IMR-90 (cell line): ENCODE measurements around the gene AP3B1. TPM values are rescaled to one million over a fixed set of nuclear protein-coding genes. Genes with fewer than 3 reads are reported as not detected.

Source experiments
- ATAC-seq: fragments of 200-7000 bp; cut with Tn5 transposase; 2 replicates; pipeline ENCODE4 v1.9.1; 2020; ENCODE audit warnings: low read depth, mild to moderate bottlenecking, moderate library complexity
- BruUV-seq: library from RNA; stranded (reverse); fragments of 400-500 nt; replicated peaks from 2 replicates; lab custom pipeline; 2021; lab: Mats Ljungman, UMichigan
- CTCF ChIA-PET: fragments of 300-600 bp; formaldehyde crosslinking; extraction: SDS; loops from one replicate; lab custom pipeline; 2021; ENCODE audit warnings: antibody characterized with exemption; lab: Yijun Ruan, JAX
- POLR2A ChIA-PET: fragments of 300-600 bp; sonication (Branson Sonifier 250); formaldehyde crosslinking; loops from one replicate; lab custom pipeline; 2022; ENCODE audit warnings: antibody characterized with exemption; ENCODE audit not compliant: unreplicated experiment; lab: Charles Lee
- DNase-seq: peaks from one replicate; pipeline ENCODE4 v3.0.0; 2013
- H2AFZ ChIP-seq: replicated peaks from 2 replicates; pipeline ENCODE3; 2013; ENCODE audit warnings: low read length, mild to moderate bottlenecking; ENCODE audit not compliant: poor library complexity
- H2AK5ac ChIP-seq: 2 replicates; pipeline ENCODE4 v1.6.1; 2013; ENCODE audit warnings: low read depth, low read length, inconsistent platforms
- H2AK9ac ChIP-seq: replicated peaks from 2 replicates; pipeline ENCODE3; 2013; ENCODE audit warnings: mild to moderate bottlenecking, low read depth, low read length, moderate library complexity; ENCODE audit not compliant: poor library complexity
- H2BK120ac ChIP-seq: 2 replicates; pipeline ENCODE4 v1.6.1; 2013; ENCODE audit warnings: low read depth, low read length, inconsistent platforms
- H2BK15ac ChIP-seq: 3 replicates; pipeline ENCODE4 v1.6.1; 2013; ENCODE audit warnings: low read depth, low read length, inconsistent platforms
- H2BK20ac ChIP-seq: 2 replicates; pipeline ENCODE4 v1.6.1; 2013; ENCODE audit warnings: low read depth, mild to moderate bottlenecking, inconsistent platforms, low read length, moderate library complexity
- H2BK5ac ChIP-seq: 2 replicates; pipeline ENCODE4 v1.6.1; 2013; ENCODE audit warnings: mild to moderate bottlenecking, low read depth, low read length, inconsistent platforms; ENCODE audit not compliant: poor library complexity, severe bottlenecking
- H3K14ac ChIP-seq: replicated peaks from 2 replicates; pipeline ENCODE4 v1.6.1; 2013; ENCODE audit warnings: low read depth, low read length, inconsistent platforms
- H3K18ac ChIP-seq: 2 replicates; pipeline ENCODE4 v1.6.1; 2013; ENCODE audit warnings: low read depth, low read length, control low read depth
- H3K23ac ChIP-seq: 2 replicates; pipeline ENCODE4 v1.6.1; 2013; ENCODE audit warnings: low read depth, low read length, inconsistent platforms
- H3K27ac ChIP-seq: 2 replicates; pipeline ENCODE4 v1.5.1; 2013; ENCODE audit warnings: mild to moderate bottlenecking, control low read depth, low read length; ENCODE audit not compliant: insufficient read depth
- H3K27me3 ChIP-seq: 2 replicates; pipeline ENCODE4 v1.6.1; 2013; ENCODE audit warnings: low read length; ENCODE audit not compliant: control insufficient read depth, insufficient read depth
- H3K36me3 ChIP-seq: 2 replicates; pipeline ENCODE4 v1.6.1; 2013; ENCODE audit warnings: low read length, mixed read lengths; ENCODE audit not compliant: control insufficient read depth, insufficient read depth
- H3K4ac ChIP-seq: 2 replicates; pipeline ENCODE4 v1.6.1; 2013; ENCODE audit warnings: low read depth, low read length, inconsistent platforms
- H3K4me1 ChIP-seq: 2 replicates; pipeline ENCODE4 v1.6.1; 2013; ENCODE audit warnings: low read length, mixed read lengths; ENCODE audit not compliant: control insufficient read depth, insufficient read depth
- H3K4me2 ChIP-seq: 2 replicates; pipeline ENCODE4 v1.6.1; 2013; ENCODE audit warnings: low read depth, mild to moderate bottlenecking, control low read depth, low read length, moderate library complexity
- H3K4me3 ChIP-seq: 2 replicates; pipeline ENCODE4 v1.5.1; 2013; ENCODE audit warnings: low read depth, mild to moderate bottlenecking, control low read depth, low read length, moderate library complexity; ENCODE audit not compliant: insufficient read depth
- H3K56ac ChIP-seq: 2 replicates; pipeline ENCODE4 v1.6.1; 2013; ENCODE audit warnings: low read length, inconsistent platforms; ENCODE audit not compliant: insufficient read depth; ENCODE audit errors: extremely low read depth
- H3K79me1 ChIP-seq, 2 experiments: 2 replicates each; pipeline ENCODE4 v1.6.1; 2013; ENCODE audit warnings: low read length in 2 of 2, inconsistent platforms in 1 of 2, low read depth in 1 of 2
- H3K9ac ChIP-seq: 2 replicates; pipeline ENCODE4 v1.6.1; 2013; ENCODE audit warnings: low read depth, low read length, control low read depth
- H3K9me1 ChIP-seq: 2 replicates; pipeline ENCODE4 v1.6.1; 2013; ENCODE audit warnings: low read length, inconsistent platforms; ENCODE audit not compliant: insufficient read depth
- H3K9me3 ChIP-seq: 2 replicates; pipeline ENCODE4 v1.6.1; 2013; ENCODE audit warnings: low read length; ENCODE audit not compliant: control insufficient read depth, insufficient read depth
- H4K20me1 ChIP-seq: 2 replicates; pipeline ENCODE4 v1.6.1; 2013; ENCODE audit warnings: low read length, inconsistent platforms; ENCODE audit not compliant: insufficient read depth
- H4K5ac ChIP-seq: 2 replicates; pipeline ENCODE4 v1.6.1; 2013; ENCODE audit warnings: mild to moderate bottlenecking, low read depth, low read length, control low read depth
- H4K8ac ChIP-seq, 2 experiments: 2 replicates each; pipeline ENCODE4 v1.6.1; 2013; ENCODE audit warnings: low read depth in 2 of 2, low read length in 2 of 2, control low read depth in 1 of 2, inconsistent platforms in 1 of 2
- H4K91ac ChIP-seq: 2 replicates; pipeline ENCODE4 v1.6.1; 2013; ENCODE audit warnings: low read depth, low read length, inconsistent platforms; ENCODE audit not compliant: insufficient read depth
- MAFK ChIP-seq: IDR thresholded peaks from 2 replicates; pipeline ENCODE4 v1.6.1; 2012; ENCODE audit warnings: low read depth, low read length, improper control_type of control experiment
- NFE2L2 ChIP-seq: fragments of 150-350 bp; IDR thresholded peaks from 2 replicates; pipeline ENCODE4 v1.6.1; 2016; ENCODE audit warnings: low read depth, mild to moderate bottlenecking, low read length
- RFX5 ChIP-seq: IDR thresholded peaks from 2 replicates; pipeline ENCODE4 v1.8.0; 2012; ENCODE audit warnings: low read depth, mild to moderate bottlenecking, low read length, moderate library complexity
- WGBS, 2 experiments: methylation state at CpG; one replicate each; pipeline versions ENCODE4 v1.1.5 to v1.1.7; 2013; ENCODE audit warnings: missing lambda C conversion rate in 2 of 2; ENCODE audit not compliant: insufficient read length in 1 of 2; ENCODE audit errors: extremely low coverage in 2 of 2; 5-methylcytosine and 5-hydroxymethylcytosine counted together
- dilution Hi-C: fragments of 300-500 bp; cut with HindIII; formaldehyde crosslinking; loops from one replicate; pipeline ENCODE4 v1.14.3; 2018; ENCODE audit warnings: low sequenced_read_pairs; ENCODE audit not compliant: unreplicated experiment
- in situ Hi-C: fragments of 300-500 bp; cut with MboI; formaldehyde crosslinking; loops from 3 replicates; pipeline ENCODE4 v1.14.3; 2019; ENCODE audit warnings: low sequenced_read_pairs, inconsistent platforms, mixed read lengths
- intact Hi-C: fragments of 100-400 bp; cut with micrococcal nuclease; formaldehyde crosslinking; loops from 2 replicates; pipeline ENCODE4 v1.10.0; 2022
- polyA plus RNA-seq, 3 experiments: library from polyadenylated mRNA; depleted of rRNA; stranded (reverse); fragments of >200 nt; gene quantifications; 2 replicates each; pipeline ENCODE4 v1.2.3, GENCODE V29; 2012; ENCODE audit warnings: low replicate concordance in 1 of 3
- total RNA-seq: library from RNA; depleted of rRNA; stranded (reverse); fragments of >200 nt; gene quantifications from 2 replicates; pipeline ENCODE4 v1.2.3, GENCODE V29; 2012

Gene AP3B1
- total and polyA plus RNA-seq, 2 of the 4 experiments (the other 2 are of a cell fraction), result 33.1 to 59.0 TPM

GRCh38 chr5:78103232-78103918 lies 191.1 kb downstream of the AP3B1 start:
- Histone ChIP-seq H2BK20ac (no peak overlapping the region), H3K14ac (no peak overlapping the region), H2AFZ (no peak overlapping the region), H3K4me1 (no peaks in the 10 kb centered on the region), H2BK15ac (no peak overlapping the region), H3K27me3 (no peaks in the 10 kb centered on the region), H3K4ac (no peak overlapping the region), H3K9me3 (no peaks in the 10 kb centered on the region), H3K23ac (no peak overlapping the region), H4K8ac (no peak overlapping the region), H2AK9ac (no peak overlapping the region), H3K79me1 (peaks cover 0 to 3% of the 10 kb centered on the region in 2 experiments; a peak in 1 of 4 replicates), H3K18ac (no peak overlapping the region), H3K27ac (no peak overlapping the region), H3K4me2 (no peak overlapping the region), H2BK120ac (no peak overlapping the region), H4K91ac (no peak overlapping the region), H2AK5ac (no peak overlapping the region), H3K4me3 (no peak overlapping the region), H3K9me1 (no peaks in the 10 kb centered on the region), H3K9ac (no peak overlapping the region), H4K5ac (no peak overlapping the region), H4K20me1 (no peaks in the 10 kb centered on the region), H3K36me3 (peaks cover 11% of the 10 kb centered on the region), H2BK5ac (no peak overlapping the region), H3K56ac (no peak overlapping the region)
- ATAC-seq (no peak), DNase-seq (no peak)
- in situ Hi-C loops, result no loop called here
- TF ChIP-seq RFX5 (no peak), MAFK (no peak), NFE2L2 (no peak)
- ChIA-PET CTCF (no interaction called here), POLR2A (no interaction called here)
- intact Hi-C loops, result no loop called here
- WGBS, 2 experiments, result 100% methylated on average over 1 of the region's 4 CpGs
- dilution Hi-C loops, result no loop called here
- no TSS peak for BruUV-seq
